Chondrocyte (in vitro differentiated cells): ENCODE data around the gene WWOX. TPM values are rescaled to one million over a fixed set of nuclear protein-coding genes. Genes with fewer than 3 reads are reported as not detected.

Experiments used
- DNase-seq: peaks from one replicate; pipeline ENCODE4 v3.0.0; 2021; ENCODE audit warnings: mixed read lengths, low spot score
- H3K27ac Mint-ChIP-seq: one replicate; pipeline ENCODE4 v1.8.0; 2021; ENCODE audit warnings: mild to moderate bottlenecking, moderate library complexity, mixed read lengths; ENCODE audit not compliant: unreplicated experiment
- H3K27me3 Mint-ChIP-seq: 2 replicates; pipeline ENCODE4 v1.8.0; 2021; ENCODE audit warnings: low read depth, mixed read lengths
- H3K36me3 Mint-ChIP-seq: 2 replicates; pipeline ENCODE4 v1.8.0; 2021; ENCODE audit warnings: low read depth, mixed read lengths
- H3K4me1 Mint-ChIP-seq: 2 replicates; pipeline ENCODE4 v1.8.0; 2021; ENCODE audit warnings: low read depth, mild to moderate bottlenecking, mixed read lengths
- H3K4me3 Mint-ChIP-seq: one replicate; pipeline ENCODE4 v1.8.0; 2021; ENCODE audit warnings: mild to moderate bottlenecking, moderate library complexity, mixed read lengths; ENCODE audit not compliant: unreplicated experiment
- H3K9me3 Mint-ChIP-seq: 2 replicates; pipeline ENCODE4 v1.8.0; 2021; ENCODE audit warnings: low read depth, mixed read lengths
- CTCF ChIP-seq: fragments of 200-600 bp; sonication (generic); IDR thresholded peaks from 2 replicates; pipeline ENCODE4 v1.5.0; 2021; ENCODE audit warnings: antibody characterized with exemption, mild to moderate bottlenecking, moderate library complexity
- total RNA-seq: library from RNA; stranded (reverse); gene quantifications from 3 replicates; pipeline ENCODE4 v1.2.1, GENCODE V29; 2021

The WWOX gene
- total RNA-seq, 1 donor from 2014 or later: 12.1 TPM

GRCh38 chr16:79072517-79072916 is 973.1 kb downstream of the WWOX start:
- Mint-ChIP-seq H3K9me3 (no peaks in the 10 kb centered on the region), H3K36me3 (no peaks in the 10 kb centered on the region), H3K27me3 (no peaks in the 10 kb centered on the region), H3K4me3 (no peak overlapping the region), H3K4me1 (no peaks in the 10 kb centered on the region), H3K27ac (no peak overlapping the region)
- no peak for DNase-seq
- TF ChIP-seq CTCF: no peak

GRCh38 chr16:79073566-79073965 is 974.1 kb downstream of the WWOX start:
- no peak for DNase-seq
- H3K27me3 Mint-ChIP-seq: no peaks in the 10 kb centered on the region
- no peaks in the 10 kb centered on the region for H3K36me3 Mint-ChIP-seq
- H3K4me1 Mint-ChIP-seq: no peaks in the 10 kb centered on the region
- H3K9me3 Mint-ChIP-seq: no peaks in the 10 kb centered on the region
- H3K27ac Mint-ChIP-seq: no peak overlapping the region
- no peak for TF ChIP-seq CTCF
- no peak overlapping the region for H3K4me3 Mint-ChIP-seq

DNA sequence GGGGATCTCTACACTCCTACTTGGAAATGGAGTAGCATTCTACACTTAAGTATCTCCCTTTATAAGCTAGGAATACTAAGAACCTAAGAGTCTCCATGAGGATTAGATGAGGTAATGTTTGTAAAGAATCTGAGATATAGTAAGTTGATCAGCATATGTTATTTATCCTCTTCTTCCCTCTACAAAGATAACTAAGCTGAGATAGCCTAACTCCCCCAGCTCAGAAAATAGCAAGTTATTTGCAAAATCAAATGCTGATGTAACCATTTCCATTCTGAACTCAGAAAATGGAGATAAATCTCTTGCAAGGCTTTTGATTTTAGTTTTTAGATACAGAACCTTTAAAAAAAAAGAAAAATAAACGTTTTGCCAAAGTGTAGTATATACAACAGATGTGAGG is 975.1 kb downstream of the WWOX start:
- H3K27me3 Mint-ChIP-seq: no peaks in the 10 kb centered on the region
- H3K9me3 Mint-ChIP-seq: no peaks in the 10 kb centered on the region
- TF ChIP-seq CTCF: no peak
- H3K36me3 Mint-ChIP-seq: no peaks in the 10 kb centered on the region
- H3K4me3 Mint-ChIP-seq: no peak overlapping the region
- DNase-seq: no peak
- H3K27ac Mint-ChIP-seq: no peak overlapping the region
- H3K4me1 Mint-ChIP-seq: no peaks in the 10 kb centered on the region

DNA sequence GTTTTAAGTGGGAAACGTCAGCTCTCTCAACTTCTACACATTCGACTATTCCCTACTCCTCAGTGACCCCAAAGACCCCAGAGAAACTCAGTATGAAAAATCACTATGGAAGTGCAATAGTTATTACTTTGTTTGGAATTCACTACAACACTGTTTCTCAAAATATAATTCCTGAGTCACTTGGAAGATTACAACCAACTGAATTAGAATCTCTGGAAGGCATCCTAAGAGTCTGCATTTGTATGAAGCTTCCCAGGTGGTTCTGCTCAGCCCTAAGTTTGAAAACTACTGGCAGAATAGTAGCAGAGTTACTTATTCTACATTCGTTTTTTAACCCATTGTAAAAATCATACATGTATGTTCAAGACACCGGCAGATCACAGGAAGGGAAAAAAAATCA is 975.5 kb downstream of the WWOX start:
- Mint-ChIP-seq H3K36me3 (no peaks in the 10 kb centered on the region), H3K27me3 (no peaks in the 10 kb centered on the region), H3K27ac (no peak overlapping the region), H3K4me1 (no peaks in the 10 kb centered on the region), H3K9me3 (no peaks in the 10 kb centered on the region), H3K4me3 (no peak overlapping the region)
- no peak for TF ChIP-seq CTCF
- no peak for DNase-seq

- no peak for TF ChIP-seq CTCF
- H3K27me3 Mint-ChIP-seq: no peaks in the 10 kb centered on the region
- DNase-seq: no peak
- H3K4me3 Mint-ChIP-seq: no peak overlapping the region
- no peak overlapping the region for H3K27ac Mint-ChIP-seq
- H3K9me3 Mint-ChIP-seq: no peaks in the 10 kb centered on the region
- H3K4me1 Mint-ChIP-seq: no peaks in the 10 kb centered on the region
- H3K36me3 Mint-ChIP-seq: no peaks in the 10 kb centered on the region
These were observed 976.8 kb downstream of the WWOX start for GRCh38 chr16:79076047-79076767.
